HepG2 (cell line): ENCODE measurements around the gene RNASE4. TPM values are rescaled to one million over a fixed set of nuclear protein-coding genes. Genes with fewer than 3 reads are reported as not detected.

Experiments used
- ATF4 ChIP-seq, 2 experiments: fragments of 450-650 bp in 1 of 2; sonication (generic) in 1 of 2; formaldehyde crosslinking; IDR thresholded peaks; 2 replicates each; pipeline versions ENCODE4 v1.5.0 to v1.8.0; 2020 to 2022; ENCODE audit warnings: mild to moderate bottlenecking in 1 of 2, missing genetic modification reagents in 1 of 2
- IKZF5 ChIP-seq: IDR thresholded peaks from 2 replicates; pipeline ENCODE4 v1.6.1; 2018; ENCODE audit warnings: missing genetic modification reagents, mild to moderate bottlenecking, missing compliant biosample characterization
- KAT7 ChIP-seq: IDR thresholded peaks from 2 replicates; pipeline ENCODE4 v1.6.1; 2018; ENCODE audit warnings: borderline replicate concordance, missing compliant biosample characterization
- MTA3 ChIP-seq: sonication (generic); formaldehyde crosslinking; IDR thresholded peaks from 2 replicates; pipeline ENCODE4 v1.4.0; 2020; ENCODE audit warnings: missing genetic modification reagents
- NBN ChIP-seq: fragments of 450-650 bp; conservative IDR thresholded peaks from 2 replicates; pipeline ENCODE4 v1.6.1; 2017
- NONO ChIP-seq, 2 experiments: fragments of 450-650 bp in 1 of 2; sonication (generic) in 1 of 2; formaldehyde crosslinking in 1 of 2; IDR thresholded peaks in 1 of 2; conservative IDR thresholded peaks in 1 of 2; 2 replicates each; pipeline versions ENCODE4 v1.6.1 to v1.8.0; 2017 to 2022; ENCODE audit warnings: mild to moderate bottlenecking in 1 of 2, missing genetic modification reagents in 1 of 2, moderate library complexity in 1 of 2
- PAXIP1 ChIP-seq: sonication (generic); formaldehyde crosslinking; conservative IDR thresholded peaks from 2 replicates; pipeline ENCODE4 v1.4.0; 2020; ENCODE audit warnings: mild to moderate bottlenecking, missing genetic modification reagents, moderate library complexity
- PCBP2 ChIP-seq: fragments of 200-400 bp; formaldehyde crosslinking; optimal IDR thresholded peaks from 2 replicates; pipeline ENCODE3; 2018; ENCODE audit warnings: low read length, low read depth; ENCODE audit not compliant: poor library complexity, severe bottlenecking
- RARG ChIP-seq: sonication (generic); formaldehyde crosslinking; IDR thresholded peaks from 2 replicates; pipeline ENCODE4 v1.4.0; 2020; ENCODE audit warnings: low read depth, mild to moderate bottlenecking, missing genetic modification reagents
- SETDB1 ChIP-seq: sonication (generic); formaldehyde crosslinking; IDR thresholded peaks from 2 replicates; pipeline ENCODE4 v1.5.1; 2020; ENCODE audit warnings: missing genetic modification reagents, mild to moderate bottlenecking, borderline replicate concordance
- ZNF274 ChIP-seq: sonication (generic); formaldehyde crosslinking; IDR thresholded peaks from 2 replicates; pipeline ENCODE4 v1.5.1; 2020; ENCODE audit warnings: mild to moderate bottlenecking, missing genetic modification reagents
- ZNF30 ChIP-seq: sonication (generic); formaldehyde crosslinking; IDR thresholded peaks from 2 replicates; pipeline ENCODE4 v1.5.0; 2020; ENCODE audit warnings: mild to moderate bottlenecking, missing genetic modification reagents
- ZNF350 ChIP-seq: sonication (generic); formaldehyde crosslinking; IDR thresholded peaks from 2 replicates; pipeline ENCODE4 v1.4.0; 2020; ENCODE audit warnings: mild to moderate bottlenecking, low read depth, missing genetic modification reagents, borderline replicate concordance
- ZNF501 ChIP-seq: sonication (generic); formaldehyde crosslinking; IDR thresholded peaks from 2 replicates; pipeline ENCODE4 v1.5.1; 2020; ENCODE audit warnings: mild to moderate bottlenecking, moderate library complexity, missing genetic modification reagents
- ZNF503 ChIP-seq: sonication (generic); formaldehyde crosslinking; IDR thresholded peaks from 2 replicates; pipeline ENCODE4 v1.4.0; 2020; ENCODE audit warnings: missing genetic modification reagents
- ZNF597 ChIP-seq: sonication (generic); formaldehyde crosslinking; IDR thresholded peaks from 2 replicates; pipeline ENCODE4 v1.5.0; 2020; ENCODE audit warnings: missing genetic modification reagents
- ZNF619 ChIP-seq: sonication (generic); formaldehyde crosslinking; IDR thresholded peaks from 2 replicates; pipeline ENCODE4 v1.4.0; 2020; ENCODE audit warnings: mild to moderate bottlenecking, missing genetic modification reagents
- ZUFSP ChIP-seq: sonication (generic); formaldehyde crosslinking; IDR thresholded peaks from 2 replicates; pipeline ENCODE4 v1.9.0; 2021; ENCODE audit warnings: missing genetic modification reagents, mild to moderate bottlenecking, borderline replicate concordance
- polyA plus RNA-seq, 8 experiments: library from polyadenylated mRNA; depleted of rRNA in 3 of 8; stranded (reverse) in 7 of 8; unstranded in 1 of 8; fragments of >200 nt; fragmentation: Illumina TruSeq in 4 of 8; extraction: Trizol in 4 of 8; gene quantifications; 2 replicates each; pipeline versions ENCODE4 v1.2.1 to v1.2.3, GENCODE V29; 2011 to 2016; ENCODE audit warnings: low read depth in 4 of 8, missing spikeins in 1 of 8, mixed read lengths in 1 of 8; ENCODE audit not compliant: insufficient read depth in 1 of 8
- total RNA-seq, 5 experiments: library from RNA; depleted of rRNA; stranded (reverse); fragments of >200 nt; fragmentation: Illumina TruSeq; extraction: Trizol; gene quantifications; 2 replicates each; pipeline ENCODE4 v1.2.3, GENCODE V29; 2016; ENCODE audit warnings: low read depth in 1 of 5

The RNASE4 gene
- total and polyA plus RNA-seq, 2 of the 13 experiments (the other 11 are each of a cell fraction or from before 2014, with no cell fraction given): 109 to 983 TPM

GRCh38 chr14:20688167-20688839 lies 3.9 kb downstream of the RNASE4 start, which contains the start of gene ANG (continued):
- TF ChIP-seq ZNF597 (no peak), RARG (CRISPR knock-in tag) (no peak), PCBP2 (no peak), ZUFSP (CRISPR knock-in tag) (no peak), NONO (IDR thresholded peaks at IDR 0.05) (no peak), NONO (CRISPR knock-in tag; conservative IDR thresholded peaks at IDR 0.05) (0 out of 2 replicates have a peak, but pooled peaks have one; percentile 39), ZNF274 (CRISPR knock-in tag) (no peak), ZNF501 (CRISPR knock-in tag) (no peak), ATF4 (CRISPR knock-in tag; IDR thresholded peaks at IDR 0.05) (peak in 1 of 2 experiments; percentile 28; a peak in 1 of 4 replicates), MTA3 (CRISPR knock-in tag) (no peak), ZNF350 (CRISPR knock-in tag) (no peak), IKZF5 (CRISPR knock-in tag) (no peak), ZNF30 (no peak), PAXIP1 (CRISPR knock-in tag) (peak; percentile 71), NBN (no peak), ZNF503 (no peak), SETDB1 (CRISPR knock-in tag) (no peak), ZNF619 (CRISPR knock-in tag) (no peak), KAT7 (CRISPR knock-in tag) (peak; percentile 80)
